Esophagus muscularis mucosa (tissue), 4 donors: ENCODE measurements around the gene CYTL1. TPM values are rescaled to one million over a fixed set of nuclear protein-coding genes. Genes with fewer than 3 reads are reported as not detected.

Experiments used
- DNase-seq: peaks from one replicate; pipeline ENCODE4 v3.0.0-alpha.2; 2017; ENCODE audit errors: extremely low spot score
- H3K27ac ChIP-seq, 4 donors: fragments of 200-600 bp; sonication (generic); replicated peaks in 1 of 4; 1 replicate in 3 of 4; 2 replicates in 1 of 4; pipeline ENCODE4 v1.5.1; 2016 to 2019; ENCODE audit warnings: mild to moderate bottlenecking in 1 of 4
- H3K27me3 ChIP-seq, 4 donors: fragments of 200-600 bp; sonication (generic); one replicate each; pipeline versions ENCODE4 v1.5.1 to v1.6.0; 2016 to 2019
- H3K36me3 ChIP-seq, 4 donors: fragments of 200-600 bp; sonication (generic); one replicate each; pipeline ENCODE4 v1.5.1; 2016 to 2019
- H3K4me1 ChIP-seq, 4 donors: fragments of 200-600 bp; sonication (generic); one replicate each; pipeline ENCODE4 v1.5.1; 2016 to 2019
- H3K4me3 ChIP-seq, 4 donors: fragments of 200-600 bp; sonication (generic); 1 replicate in 2 of 4; 2 replicates in 2 of 4; pipeline ENCODE4 v1.5.1; 2016 to 2019; ENCODE audit warnings: mild to moderate bottlenecking in 4 of 4, moderate library complexity in 1 of 4
- H3K9me3 ChIP-seq, 4 donors: fragments of 200-600 bp; sonication (generic); 1 replicate in 3 of 4; 2 replicates in 1 of 4; pipeline ENCODE4 v1.5.1; 2016 to 2019
- CTCF ChIP-seq, 3 experiments: fragments of 200-600 bp in 2 of 3; fragments of 450-650 bp in 1 of 3; sonication (generic) in 2 of 3; IDR thresholded peaks; one replicate each; pipeline ENCODE4 v1.5.1; 2017 to 2019; ENCODE audit warnings: antibody characterized with exemption in 3 of 3, mild to moderate bottlenecking in 2 of 3, moderate library complexity in 1 of 3
- EP300 ChIP-seq: sonication (generic); formaldehyde crosslinking; IDR thresholded peaks from one replicate; pipeline ENCODE4 v1.6.1; 2017; ENCODE audit warnings: antibody characterized with exemption
- POLR2A ChIP-seq: fragments of 450-650 bp; IDR thresholded peaks from one replicate; pipeline ENCODE4 v1.6.1; 2017; ENCODE audit warnings: antibody characterized with exemption, moderate library complexity, mild to moderate bottlenecking, low read depth
- POLR2AphosphoS5 ChIP-seq, 2 donors: sonication (generic); formaldehyde crosslinking; IDR thresholded peaks; one replicate each; pipeline ENCODE4 v1.6.1; 2017; ENCODE audit warnings: antibody characterized with exemption in 2 of 2
- WGBS: methylation state at CpG from one replicate; pipeline ENCODE4 v1.1.5; 2018; 5-methylcytosine and 5-hydroxymethylcytosine counted together
- intact Hi-C: fragments of 100-400 bp; cut with DNase I; formaldehyde crosslinking; loops from one replicate; pipeline ENCODE4 v1.15.1; 2023
- total RNA-seq, 4 donors: library from RNA; depleted of rRNA; stranded (reverse); fragments of >200 nt; gene quantifications; one replicate each; pipeline versions ENCODE4 v1.1.0 to v1.2.1, GENCODE V29; 2016

The CYTL1 gene
- total RNA-seq, 4 donors from 2014 or later: 1.2 to 2.3 (median 2.0) TPM

DNA sequence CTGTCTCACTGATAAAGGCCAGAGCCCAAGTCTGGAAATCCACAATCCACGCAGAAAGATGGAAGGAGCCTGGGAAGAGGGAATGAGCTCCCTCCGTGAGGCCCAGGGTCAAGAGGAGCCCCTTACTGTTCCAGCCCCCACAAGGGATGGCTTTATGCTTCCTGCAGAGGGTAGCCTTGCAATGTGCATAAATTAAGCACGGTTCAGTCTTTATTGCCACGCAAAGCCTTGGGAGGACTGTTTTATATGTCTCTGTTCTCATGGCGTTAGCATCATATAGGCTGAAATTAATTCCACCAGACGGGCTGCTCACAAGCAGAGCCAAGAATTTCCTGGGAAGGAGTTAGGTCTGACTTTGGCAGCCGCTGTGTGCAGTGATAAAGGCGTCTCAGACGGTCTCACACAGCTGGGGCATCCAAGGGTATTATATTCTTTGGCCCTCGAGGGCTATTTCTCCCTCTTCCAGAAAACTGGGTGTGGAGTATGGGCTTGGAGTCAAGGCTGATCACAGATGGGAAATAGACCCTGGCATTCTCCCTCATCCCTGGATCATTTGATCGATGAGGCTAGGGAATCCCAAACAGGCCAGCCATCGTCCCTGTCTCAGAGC, 38.5 kb downstream of the CYTL1 start:
- Histone ChIP-seq H3K27me3 (no peaks in the 10 kb centered on the region), H3K36me3 (no peaks in the 10 kb centered on the region), H3K9me3 (no peaks in the 10 kb centered on the region), H3K4me3 (no peak overlapping the region), H3K4me1 (no peaks in the 10 kb centered on the region), H3K27ac (peak overlapping the region in 1 of 4 donors; percentile 27)
- 54% methylated on average over 10 of the region's 12 CpGs for WGBS
- no peak for TF ChIP-seq CTCF (IDR thresholded peaks at IDR 0.05)
- no peak for TF ChIP-seq POLR2AphosphoS5 (IDR thresholded peaks at IDR 0.05)
- no peak for TF ChIP-seq EP300
- TF ChIP-seq POLR2A: no peak
- no peak for DNase-seq
- intact Hi-C loops: no loop called here

DNA sequence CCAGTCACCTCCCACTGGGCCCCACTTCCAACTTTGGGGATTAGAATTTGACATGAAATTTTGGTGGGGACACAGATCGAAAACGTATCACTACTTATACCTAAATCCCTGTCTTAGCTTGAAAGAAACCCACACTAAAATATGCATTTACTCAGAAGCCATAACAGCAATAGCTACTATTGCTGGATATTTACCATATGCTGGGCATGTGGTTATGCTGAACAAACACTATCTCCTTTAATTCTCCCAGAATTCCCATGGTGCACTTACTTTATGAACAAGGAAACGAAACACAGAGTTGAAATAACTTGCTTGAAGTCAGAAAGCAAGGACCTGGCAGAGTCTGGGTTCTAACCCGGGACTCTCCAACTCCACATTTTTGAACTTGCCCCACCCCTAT, 39.3 kb downstream of the CYTL1 start:
- Histone ChIP-seq H3K27me3 (no peaks in the 10 kb centered on the region), H3K9me3 (no peaks in the 10 kb centered on the region), H3K4me3 (no peak overlapping the region), H3K36me3 (no peaks in the 10 kb centered on the region), H3K4me1 (no peaks in the 10 kb centered on the region), H3K27ac (no peak overlapping the region)
- no peak for TF ChIP-seq POLR2AphosphoS5 (IDR thresholded peaks at IDR 0.05)
- no peak for TF ChIP-seq EP300
- TF ChIP-seq POLR2A: no peak
- TF ChIP-seq CTCF (IDR thresholded peaks at IDR 0.05): no peak
- intact Hi-C loops: no loop called here
- DNase-seq: no peak
- WGBS: 75% methylated on average over 4 of the region's 4 CpGs

GRCh38 chr4:4974727-4975126, 44.5 kb downstream of the CYTL1 start:
- Histone ChIP-seq H3K4me3 (no peak overlapping the region), H3K27ac (no peak overlapping the region), H3K4me1 (no peaks in the 10 kb centered on the region), H3K36me3 (no peaks in the 10 kb centered on the region), H3K9me3 (no peaks in the 10 kb centered on the region), H3K27me3 (no peaks in the 10 kb centered on the region)
- intact Hi-C loops: no loop called here
- DNase-seq: peak; percentile 75
- WGBS: 67% methylated on average over 3 of the region's 3 CpGs
- TF ChIP-seq CTCF (IDR thresholded peaks at IDR 0.05): no peak
- no peak for TF ChIP-seq POLR2AphosphoS5 (IDR thresholded peaks at IDR 0.05)
- TF ChIP-seq POLR2A: no peak
- TF ChIP-seq EP300: no peak

- no peaks in the 10 kb centered on the region for H3K36me3 ChIP-seq
- no peaks in the 10 kb centered on the region for H3K4me1 ChIP-seq
These were observed 47.5 kb downstream of the CYTL1 start for GRCh38 chr4:4971796-4972195.

More at GRCh38 chr4:4971796-4972195, 47.5 kb downstream of the CYTL1 start:
- Histone ChIP-seq H3K4me3 (no peak overlapping the region), H3K27ac (no peak overlapping the region), H3K9me3 (no peaks in the 10 kb centered on the region), H3K27me3 (peaks cover 0 to 3% (median 0%) of the 10 kb centered on the region in 4 donors)
- intact Hi-C loops: no loop called here
- peak; percentile 79 for DNase-seq
- TF ChIP-seq EP300: no peak
- TF ChIP-seq CTCF (IDR thresholded peaks at IDR 0.05): no peak
- no peak for TF ChIP-seq POLR2A
- no peak for TF ChIP-seq POLR2AphosphoS5 (IDR thresholded peaks at IDR 0.05)
- 82% methylated on average over 1 of the region's 1 CpG for WGBS
